ENCODE data around the gene COBLL1. TPM values are rescaled to one million over a fixed set of nuclear protein-coding genes. Genes with fewer than 3 reads are reported as not detected.
A peak's percentile ranks its signal among the peaks of the same experiment; 100 is the strongest.

COBLL1 gene
- total and polyA plus RNA-seq, 8 donors, result 19.1 to 74.8 (median 22.1) TPM

GRCh38 chr2:164785457-164785856 is 56.2 kb downstream of the COBLL1 start:
- Histone ChIP-seq H3K4me1 (peaks cover 25 to 28% of the 10 kb centered on the region in 2 donors), H3K9me3 (no peaks in the 10 kb centered on the region), H3K4me3 (no peak overlapping the region), H3K27ac (peak overlapping the region; percentile 67 to 72), H3K36me3 (no peaks in the 10 kb centered on the region), H3K27me3 (no peaks in the 10 kb centered on the region)
- ATAC-seq (peak; percentile 9), DNase-seq (no peak)
- intact Hi-C loops (cut with DNase I), result no loop called here
- TF ChIP-seq CTCF (IDR thresholded peaks at IDR 0.05), result no peak

DNA sequence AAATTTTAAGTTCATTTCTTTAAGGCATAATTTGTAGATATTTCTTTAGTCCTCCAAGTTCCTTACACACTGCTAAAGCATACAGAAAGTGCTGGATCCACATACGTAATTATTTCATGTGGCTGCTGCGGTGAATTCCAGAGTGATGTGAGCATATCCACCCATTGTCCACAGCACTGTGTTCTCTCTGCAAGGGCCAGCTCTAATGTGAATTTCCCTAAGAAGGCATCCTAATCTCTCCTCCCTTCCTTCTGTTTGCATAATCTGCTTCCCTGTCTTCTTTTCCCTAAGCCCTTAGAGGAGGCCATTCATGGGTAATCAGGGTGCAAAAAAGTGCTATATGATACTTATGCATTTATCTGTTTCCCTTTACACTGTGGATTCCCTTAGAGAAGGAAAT is 57.2 kb downstream of the COBLL1 start:
- Histone ChIP-seq H3K27ac (peak overlapping the region; percentile 67 to 72), H3K27me3 (no peaks in the 10 kb centered on the region), H3K4me3 (no peak overlapping the region), H3K36me3 (no peaks in the 10 kb centered on the region), H3K4me1 (peaks cover 28 to 32% of the 10 kb centered on the region in 2 donors), H3K9me3 (no peaks in the 10 kb centered on the region)
- intact Hi-C loops (cut with DNase I), result no loop called here
- ATAC-seq, result peak; percentile 11
- DNase-seq, result no peak
- no peak for TF ChIP-seq CTCF (IDR thresholded peaks at IDR 0.05)

GRCh38 chr2:164782323-164782722 is 59.3 kb downstream of the COBLL1 start:
- TF ChIP-seq CTCF (IDR thresholded peaks at IDR 0.05), result no peak
- Histone ChIP-seq H3K27ac (peak overlapping the region; percentile 35 to 40), H3K4me3 (no peak overlapping the region), H3K27me3 (no peaks in the 10 kb centered on the region), H3K4me1 (peaks cover 28 to 38% of the 10 kb centered on the region in 2 donors), H3K36me3 (no peaks in the 10 kb centered on the region), H3K9me3 (no peaks in the 10 kb centered on the region)
- ATAC-seq (peak; percentile 62), DNase-seq (no peak)
- intact Hi-C loops (cut with DNase I), result no loop called here

GRCh38 chr2:164781394-164781793 is 60.2 kb downstream of the COBLL1 start:
- no peak for TF ChIP-seq CTCF (IDR thresholded peaks at IDR 0.05)
- no peaks in the 10 kb centered on the region for H3K36me3 ChIP-seq
- H3K4me3 ChIP-seq, result no peak overlapping the region
- intact Hi-C loops (cut with DNase I), result no loop called here
- no peak for DNase-seq
- peak overlapping the region in 1 of 2 donors; percentile 40 for H3K27ac ChIP-seq
- no peaks in the 10 kb centered on the region for H3K9me3 ChIP-seq
- H3K27me3 ChIP-seq, result no peaks in the 10 kb centered on the region
- peaks cover 28 to 38% of the 10 kb centered on the region in 2 donors for H3K4me1 ChIP-seq
- peak; percentile 70 for ATAC-seq

GRCh38 chr2:164780611-164781178 is 60.9 kb downstream of the COBLL1 start:
- Histone ChIP-seq H3K4me3 (no peak overlapping the region), H3K9me3 (no peaks in the 10 kb centered on the region), H3K36me3 (no peaks in the 10 kb centered on the region), H3K27me3 (no peaks in the 10 kb centered on the region), H3K27ac (no peak overlapping the region), H3K4me1 (peaks cover 26 to 36% of the 10 kb centered on the region in 2 donors)
- intact Hi-C loops (cut with DNase I), result no loop called here
- no peak for TF ChIP-seq CTCF (IDR thresholded peaks at IDR 0.05)
- DNase-seq (no peak), ATAC-seq (peak; percentile 5)
